Mammary epithelial cell (primary cell): ENCODE results near the gene NDST1.

Experiments used
- EZH2 ChIP-seq: IDR thresholded peaks from 2 replicates; pipeline ENCODE4 v1.6.1; 2012; ENCODE audit warnings: low read length, inconsistent platforms, borderline replicate concordance
- TF ChIP-seq, protein P1 (sequence below), 2 donors: IDR thresholded peaks in 1 of 2; conservative IDR thresholded peaks in 1 of 2; 2 replicates each; pipeline ENCODE4 v1.5.1; 2011 to 2012; ENCODE audit warnings: inconsistent platforms in 2 of 2, low read length in 2 of 2, mild to moderate bottlenecking in 2 of 2, control low read depth in 1 of 2, low read depth in 1 of 2; ENCODE audit not compliant: insufficient read depth in 1 of 2; ENCODE audit errors: extremely low read depth in 1 of 2

DNA sequence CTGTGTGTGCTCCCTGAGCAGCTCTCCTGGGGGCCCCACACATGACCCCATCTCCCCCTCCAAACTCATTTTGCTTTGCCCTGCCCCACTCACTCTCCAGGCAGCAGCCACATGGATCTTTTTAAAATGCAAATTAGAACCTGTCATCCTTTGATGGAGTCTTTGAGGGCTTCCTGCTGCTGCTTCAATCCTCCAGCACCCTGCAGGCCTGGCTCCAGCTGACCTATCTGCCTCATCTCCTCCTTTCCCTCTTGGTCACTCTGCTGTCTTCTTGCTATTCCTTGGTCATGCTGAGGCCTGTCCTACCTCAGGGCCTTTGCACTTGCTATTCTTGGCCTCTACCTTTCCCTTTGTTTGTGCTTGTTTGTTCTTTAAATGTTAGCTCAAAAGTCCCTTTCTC, 17.9 kb downstream of the NDST1 start:
- TF ChIP-seq, protein P1, sequence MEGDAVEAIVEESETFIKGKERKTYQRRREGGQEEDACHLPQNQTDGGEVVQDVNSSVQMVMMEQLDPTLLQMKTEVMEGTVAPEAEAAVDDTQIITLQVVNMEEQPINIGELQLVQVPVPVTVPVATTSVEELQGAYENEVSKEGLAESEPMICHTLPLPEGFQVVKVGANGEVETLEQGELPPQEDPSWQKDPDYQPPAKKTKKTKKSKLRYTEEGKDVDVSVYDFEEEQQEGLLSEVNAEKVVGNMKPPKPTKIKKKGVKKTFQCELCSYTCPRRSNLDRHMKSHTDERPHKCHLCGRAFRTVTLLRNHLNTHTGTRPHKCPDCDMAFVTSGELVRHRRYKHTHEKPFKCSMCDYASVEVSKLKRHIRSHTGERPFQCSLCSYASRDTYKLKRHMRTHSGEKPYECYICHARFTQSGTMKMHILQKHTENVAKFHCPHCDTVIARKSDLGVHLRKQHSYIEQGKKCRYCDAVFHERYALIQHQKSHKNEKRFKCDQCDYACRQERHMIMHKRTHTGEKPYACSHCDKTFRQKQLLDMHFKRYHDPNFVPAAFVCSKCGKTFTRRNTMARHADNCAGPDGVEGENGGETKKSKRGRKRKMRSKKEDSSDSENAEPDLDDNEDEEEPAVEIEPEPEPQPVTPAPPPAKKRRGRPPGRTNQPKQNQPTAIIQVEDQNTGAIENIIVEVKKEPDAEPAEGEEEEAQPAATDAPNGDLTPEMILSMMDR (conservative IDR thresholded peaks at IDR 0.05 in 1 of 2, IDR thresholded peaks at IDR 0.05 in 1 of 2; ENCODE audit: extremely low read depth in 1 of 2, insufficient read depth in 1 of 2, low read depth in 1 of 2, low read length in 2 of 2), result no peak
- TF ChIP-seq EZH2, result no peak
